Measurements from ENCODE around the gene DUOX2.

The DUOX2 gene

DNA sequence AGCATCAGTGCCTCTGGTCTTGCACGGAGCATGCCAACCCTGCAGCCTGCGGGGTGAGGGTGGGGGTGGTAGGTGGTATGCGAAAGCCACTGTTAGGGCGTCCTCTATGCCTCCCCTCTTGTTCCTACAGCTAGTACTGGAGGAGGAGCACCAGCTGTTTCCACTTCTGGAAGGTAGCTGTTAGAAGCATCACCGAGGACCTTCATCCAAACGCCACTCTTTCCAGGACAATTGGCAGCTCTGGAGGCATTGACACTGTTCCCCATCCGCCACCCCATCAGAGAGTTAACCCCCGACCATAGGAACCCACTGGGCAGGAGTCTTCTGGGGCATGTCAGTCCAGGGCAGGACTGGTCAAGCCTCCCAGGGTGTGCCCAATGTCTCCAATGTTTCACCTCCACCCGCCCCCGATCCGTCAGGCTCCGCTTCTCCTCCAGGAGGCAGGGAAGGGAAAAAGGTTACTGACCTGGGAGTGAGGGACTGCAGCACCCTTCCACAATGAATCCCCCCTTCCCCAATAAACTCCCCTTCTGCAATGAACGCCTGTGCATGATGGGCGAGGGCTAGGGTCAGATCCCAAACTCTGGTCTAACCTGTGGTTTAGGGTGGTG, 487 bp downstream of the DUOX2 start:
- no peak for DNase-seq (ENCODE audit: extremely low read depth, insufficient read length)
- TF ChIP-seq, protein P1, sequence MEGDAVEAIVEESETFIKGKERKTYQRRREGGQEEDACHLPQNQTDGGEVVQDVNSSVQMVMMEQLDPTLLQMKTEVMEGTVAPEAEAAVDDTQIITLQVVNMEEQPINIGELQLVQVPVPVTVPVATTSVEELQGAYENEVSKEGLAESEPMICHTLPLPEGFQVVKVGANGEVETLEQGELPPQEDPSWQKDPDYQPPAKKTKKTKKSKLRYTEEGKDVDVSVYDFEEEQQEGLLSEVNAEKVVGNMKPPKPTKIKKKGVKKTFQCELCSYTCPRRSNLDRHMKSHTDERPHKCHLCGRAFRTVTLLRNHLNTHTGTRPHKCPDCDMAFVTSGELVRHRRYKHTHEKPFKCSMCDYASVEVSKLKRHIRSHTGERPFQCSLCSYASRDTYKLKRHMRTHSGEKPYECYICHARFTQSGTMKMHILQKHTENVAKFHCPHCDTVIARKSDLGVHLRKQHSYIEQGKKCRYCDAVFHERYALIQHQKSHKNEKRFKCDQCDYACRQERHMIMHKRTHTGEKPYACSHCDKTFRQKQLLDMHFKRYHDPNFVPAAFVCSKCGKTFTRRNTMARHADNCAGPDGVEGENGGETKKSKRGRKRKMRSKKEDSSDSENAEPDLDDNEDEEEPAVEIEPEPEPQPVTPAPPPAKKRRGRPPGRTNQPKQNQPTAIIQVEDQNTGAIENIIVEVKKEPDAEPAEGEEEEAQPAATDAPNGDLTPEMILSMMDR (IDR thresholded peaks at IDR 0.05; ENCODE audit: insufficient read depth, low read length, poor library complexity, severe bottlenecking), result no peak
- no peaks in the 10 kb centered on the region for H3K36me3 ChIP-seq (ENCODE audit: control insufficient read depth, insufficient read depth, low read length)
- peaks cover 14% of the 10 kb centered on the region for H3K27me3 ChIP-seq (replicated peaks; ENCODE audit: control insufficient read depth, insufficient read depth, low read length)
- no peak overlapping the region for H3K4me3 ChIP-seq (replicated peaks; ENCODE audit: low read depth, low read length)

- H3K4me3 ChIP-seq (replicated peaks; ENCODE audit: low read depth, low read length), result no peak overlapping the region
- H3K36me3 ChIP-seq (ENCODE audit: control insufficient read depth, insufficient read depth, low read length), result no peaks in the 10 kb centered on the region
- TF ChIP-seq, protein P1 (IDR thresholded peaks at IDR 0.05; ENCODE audit: insufficient read depth, low read length, poor library complexity, severe bottlenecking), result no peak
- no peak for DNase-seq (ENCODE audit: extremely low read depth, insufficient read length)
- H3K27me3 ChIP-seq (replicated peaks; ENCODE audit: control insufficient read depth, insufficient read depth, low read length), result peaks cover 14% of the 10 kb centered on the region
Measured at GRCh38 chr15:45112591-45113379, 1.2 kb downstream of the DUOX2 start.

DNA sequence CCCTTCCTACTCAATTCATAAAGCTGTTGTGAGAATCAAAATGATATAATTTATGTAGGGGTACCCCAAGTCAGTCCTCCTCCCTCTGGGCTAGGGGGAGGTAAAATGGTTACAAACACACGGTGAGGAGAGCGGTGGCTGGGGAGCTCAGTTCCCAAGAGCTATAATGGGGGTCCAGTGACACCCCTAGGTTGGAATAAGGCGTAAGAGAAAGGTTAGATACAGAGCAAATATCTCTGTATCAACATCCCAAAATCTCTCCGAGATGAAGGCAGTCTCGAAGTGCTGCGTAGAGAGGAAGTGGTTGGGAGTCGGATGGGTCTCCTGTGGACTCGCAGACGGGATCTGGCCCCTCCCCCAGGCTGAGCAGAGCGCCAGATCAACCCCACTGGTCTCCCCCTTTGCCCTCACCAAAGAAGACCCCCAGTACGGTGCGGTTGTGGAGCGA, 1.8 kb downstream of the DUOX2 start:
- no peak for DNase-seq (ENCODE audit: extremely low read depth, insufficient read length)
- no peak overlapping the region for H3K4me3 ChIP-seq (replicated peaks; ENCODE audit: low read depth, low read length)
- H3K36me3 ChIP-seq (ENCODE audit: control insufficient read depth, insufficient read depth, low read length), result no peaks in the 10 kb centered on the region
- H3K27me3 ChIP-seq (replicated peaks; ENCODE audit: control insufficient read depth, insufficient read depth, low read length), result peaks cover 14% of the 10 kb centered on the region
- TF ChIP-seq, protein P1 (IDR thresholded peaks at IDR 0.05; ENCODE audit: insufficient read depth, low read length, poor library complexity, severe bottlenecking), result no peak

GRCh38 chr15:45111390-45112142, 2.4 kb downstream of the DUOX2 start:
- Histone ChIP-seq H3K36me3 (ENCODE audit: control insufficient read depth, insufficient read depth, low read length) (no peaks in the 10 kb centered on the region), H3K27me3 (replicated peaks; ENCODE audit: control insufficient read depth, insufficient read depth, low read length) (peaks cover 14% of the 10 kb centered on the region), H3K4me3 (replicated peaks; ENCODE audit: low read depth, low read length) (no peak overlapping the region)
- TF ChIP-seq, protein P1 (IDR thresholded peaks at IDR 0.05; ENCODE audit: insufficient read depth, low read length, poor library complexity, severe bottlenecking), result no peak
- DNase-seq (ENCODE audit: extremely low read depth, insufficient read length), result no peak

DNA sequence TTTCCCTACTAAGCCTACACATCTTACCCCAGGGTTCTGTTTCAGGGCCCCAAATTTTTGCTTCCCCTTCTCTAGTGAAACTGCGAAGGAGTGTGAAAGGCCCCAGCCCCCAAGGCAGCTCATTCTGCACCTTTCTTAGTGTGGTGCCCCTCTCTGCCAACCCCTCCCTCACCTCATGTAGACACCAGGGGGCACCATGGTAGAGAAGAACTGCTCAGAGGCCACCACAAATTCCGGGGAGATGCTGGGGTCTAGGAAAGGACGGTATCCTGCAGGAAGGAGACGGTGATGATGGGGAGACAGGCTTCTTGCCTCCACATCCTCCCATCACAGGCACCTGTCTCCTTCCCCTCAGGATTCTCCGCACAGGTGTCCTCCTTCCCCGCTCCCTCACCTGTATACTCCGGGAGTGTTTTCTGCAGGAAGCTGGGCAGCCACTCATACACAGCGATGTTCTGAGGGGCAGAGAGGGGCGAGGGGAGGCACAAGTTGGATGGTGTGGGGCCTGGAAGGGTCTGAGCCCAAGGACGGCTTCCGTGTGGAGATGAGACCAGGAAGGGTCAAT, 3.6 kb downstream of the DUOX2 start:
- peaks cover 10% of the 10 kb centered on the region for H3K27me3 ChIP-seq (replicated peaks; ENCODE audit: control insufficient read depth, insufficient read depth, low read length)
- H3K36me3 ChIP-seq (ENCODE audit: control insufficient read depth, insufficient read depth, low read length), result no peaks in the 10 kb centered on the region
- TF ChIP-seq, protein P1 (IDR thresholded peaks at IDR 0.05; ENCODE audit: insufficient read depth, low read length, poor library complexity, severe bottlenecking), result peak; percentile 28
- no peak for DNase-seq (ENCODE audit: extremely low read depth, insufficient read length)
- H3K4me3 ChIP-seq (replicated peaks; ENCODE audit: low read depth, low read length), result no peak overlapping the region
